NCI-H2227 treated with DMSO at 0.1 percent for 48 hours (cell line): Measurements from ENCODE around the gene WDR33.

Source experiments
- DNase-seq: peaks from one replicate; lab custom pipeline; 2025; lab: John Stamatoyannopoulos, UW

The WDR33 gene

GRCh38 chr2:127695491-127696472 is 115.2 kb downstream of the WDR33 start:
- peak; percentile 44 for DNase-seq

- DNase-seq = no peak
Observed at GRCh38 chr2:127694986-127695385, 116.0 kb downstream of the WDR33 start.

GRCh38 chr2:127690696-127691095 is 120.3 kb downstream of the WDR33 start:
- DNase-seq = no peak

DNA sequence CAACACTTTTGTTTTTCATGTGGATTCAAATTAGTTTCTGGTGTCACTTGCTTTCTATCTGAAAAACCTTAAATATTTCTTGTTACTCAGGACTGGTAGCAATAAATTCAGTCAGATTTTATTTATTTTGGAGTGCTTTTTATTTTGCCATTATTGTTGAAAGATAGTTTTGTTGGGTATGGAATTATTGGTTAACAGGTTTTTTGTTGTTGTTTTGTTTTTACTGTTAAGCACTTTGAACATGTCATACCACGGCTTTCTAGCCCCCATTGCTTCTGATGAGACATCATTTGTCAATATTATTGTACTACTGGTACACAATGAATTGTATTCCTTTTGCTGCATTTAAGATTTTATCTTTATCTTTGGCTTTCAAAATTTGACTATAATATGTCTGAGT is 122.6 kb downstream of the WDR33 start:
- DNase-seq = no peak

- no peak for DNase-seq
Observed at GRCh38 chr2:127685410-127686080, 125.4 kb downstream of the WDR33 start.

DNA sequence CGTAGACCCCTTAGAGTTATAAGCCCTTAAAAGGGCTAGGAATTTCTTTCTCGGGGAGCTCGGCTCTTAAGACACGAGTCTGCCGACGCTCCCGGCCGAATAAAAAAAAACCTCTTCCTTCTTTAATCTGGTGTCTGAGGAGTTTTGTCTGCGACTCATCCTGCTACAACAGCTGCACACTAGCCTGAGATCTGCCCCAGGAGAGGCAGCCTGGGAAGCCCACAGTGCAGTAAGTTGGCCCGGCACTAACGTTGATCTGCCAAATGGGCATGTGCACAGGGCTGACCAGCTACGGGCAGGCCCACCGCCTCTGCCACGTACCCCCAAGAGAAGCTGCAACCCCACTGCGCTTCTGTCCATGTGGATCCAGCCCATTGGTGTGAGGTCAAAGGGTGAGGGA is 127.2 kb downstream of the WDR33 start:
- DNase-seq = no peak

DNA sequence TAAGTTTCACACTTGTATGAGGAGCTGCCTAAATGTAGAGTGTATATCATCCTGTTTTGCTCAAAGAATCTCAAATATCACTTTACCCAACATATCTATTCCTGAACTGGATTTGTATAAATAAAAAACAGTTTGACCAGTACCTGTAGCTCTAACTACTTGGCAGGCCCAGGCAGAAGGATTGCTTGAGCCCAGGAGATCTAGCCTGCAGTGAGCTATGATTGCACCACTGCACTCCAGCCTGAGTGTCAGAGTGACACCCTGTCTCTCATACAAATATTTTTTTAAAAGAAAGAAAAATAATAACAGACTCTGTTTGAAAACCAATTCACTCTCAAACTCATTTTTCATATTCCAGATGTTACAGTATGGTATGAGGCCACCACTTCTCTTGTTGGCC is 127.9 kb downstream of the WDR33 start:
- no peak for DNase-seq

- DNase-seq = no peak
Observed at GRCh38 chr2:127681976-127682857, 128.8 kb downstream of the WDR33 start.

DNA sequence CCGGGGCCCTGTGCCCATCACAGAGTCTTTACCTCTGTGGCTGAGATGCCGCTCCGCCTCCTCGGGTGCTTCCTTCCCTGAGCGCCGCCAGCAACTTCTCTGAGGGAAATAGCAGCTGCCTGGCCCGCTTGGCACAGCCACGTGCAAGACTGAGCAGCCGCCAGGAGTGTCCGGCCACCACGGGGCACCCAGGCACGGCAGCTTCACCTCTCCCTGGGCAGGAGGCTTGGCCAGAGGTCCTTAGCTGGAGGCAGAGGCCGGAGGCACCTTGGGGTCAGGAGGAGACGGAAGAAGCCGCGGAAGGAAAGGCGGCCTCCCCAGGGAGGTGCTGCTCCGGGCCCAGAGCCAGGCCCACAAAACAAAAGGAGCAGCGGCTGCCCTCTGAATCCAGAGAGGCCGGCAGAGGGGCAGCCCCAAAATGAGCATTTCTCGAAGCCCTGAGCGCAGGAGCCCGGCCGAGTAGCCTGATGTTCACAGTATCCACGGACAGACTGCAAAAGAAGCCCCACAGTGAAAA is 129.6 kb downstream of the WDR33 start:
- DNase-seq = no peak

GRCh38 chr2:127680706-127681287 is 130.2 kb downstream of the WDR33 start:
- no peak for DNase-seq

- DNase-seq = no peak
Observed at GRCh38 chr2:127679680-127680361, 131.2 kb downstream of the WDR33 start.

- no peak for DNase-seq
Observed at GRCh38 chr2:127678991-127679390, 132.0 kb downstream of the WDR33 start.

DNA sequence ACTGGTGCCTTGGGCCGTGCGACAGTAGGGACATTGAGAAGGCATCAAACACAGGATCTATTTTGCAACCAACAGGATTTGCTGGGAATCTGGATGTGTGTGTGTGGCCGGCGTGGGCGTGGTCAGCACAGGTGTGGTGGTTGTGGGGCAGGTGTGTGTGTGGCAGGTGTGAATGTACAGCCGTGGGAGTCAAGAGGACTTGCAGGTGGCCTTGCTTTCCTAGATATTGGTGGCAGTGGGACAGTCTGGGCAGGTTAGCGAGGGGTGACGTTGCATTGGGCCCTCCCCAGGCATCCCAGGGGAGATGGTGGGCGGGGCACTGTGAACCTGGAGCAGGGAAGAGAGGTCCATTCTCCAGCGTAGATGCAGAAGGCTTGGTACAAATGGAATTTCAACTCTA is 132.4 kb downstream of the WDR33 start:
- no peak for DNase-seq

- no peak for DNase-seq
Observed at GRCh38 chr2:127676906-127677305, 134.1 kb downstream of the WDR33 start.

- DNase-seq = peak; percentile 34
Observed at GRCh38 chr2:127675331-127676261, 135.4 kb downstream of the WDR33 start, which contains the start of gene LIMS2. Gene LIMS2 (minus strand): TSS chr2:127675530. CDS start chr2:127675024, 506 bp downstream.

DNA sequence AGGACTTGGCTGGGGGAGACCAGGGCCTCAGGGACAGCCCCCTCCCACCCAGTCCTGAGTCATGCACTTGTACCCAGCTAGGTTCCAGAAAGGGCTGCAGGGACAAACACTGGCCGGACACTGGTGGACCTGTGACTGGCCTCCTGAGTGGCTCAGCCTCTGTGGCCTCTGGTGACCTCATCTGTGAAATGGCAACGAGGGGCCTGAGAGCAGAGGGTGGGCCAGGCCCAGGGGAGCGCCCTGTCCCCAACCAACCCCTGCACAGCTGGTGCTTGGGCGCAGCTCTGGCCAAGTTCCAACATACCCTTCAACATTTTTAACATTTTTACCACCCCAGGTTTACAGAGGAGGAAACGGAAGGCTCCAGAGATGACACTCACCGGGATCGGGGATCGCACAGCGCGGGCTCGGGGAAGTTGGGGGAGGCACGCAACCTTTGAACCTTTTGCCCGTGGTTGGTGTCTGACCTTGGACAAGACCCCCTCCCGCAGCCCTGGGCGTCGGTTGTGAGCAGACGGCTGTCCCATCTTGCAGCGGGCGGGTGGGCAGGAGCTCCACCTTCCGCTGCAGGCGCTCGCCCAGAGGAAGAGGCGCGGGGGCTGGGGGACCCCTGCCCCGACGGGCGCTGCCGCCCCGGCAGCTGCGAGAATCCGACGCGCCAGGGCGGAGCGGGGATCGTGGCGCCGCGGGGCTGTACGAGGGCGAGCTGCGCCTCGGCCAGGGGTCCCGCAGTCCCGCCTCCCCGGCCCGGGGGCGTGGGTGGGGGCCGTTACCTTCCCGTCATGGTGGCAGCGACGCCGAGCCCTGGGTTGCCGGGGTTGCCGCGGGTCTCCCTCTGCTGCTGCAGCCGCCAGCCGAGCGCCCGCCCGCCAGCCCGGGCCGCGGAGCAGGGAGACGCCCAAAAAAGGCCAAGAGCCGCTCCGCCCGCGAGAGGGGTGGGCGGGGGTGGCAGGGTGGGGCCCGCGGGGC is 136.4 kb downstream of the WDR33 start:
- DNase-seq = no peak

DNA sequence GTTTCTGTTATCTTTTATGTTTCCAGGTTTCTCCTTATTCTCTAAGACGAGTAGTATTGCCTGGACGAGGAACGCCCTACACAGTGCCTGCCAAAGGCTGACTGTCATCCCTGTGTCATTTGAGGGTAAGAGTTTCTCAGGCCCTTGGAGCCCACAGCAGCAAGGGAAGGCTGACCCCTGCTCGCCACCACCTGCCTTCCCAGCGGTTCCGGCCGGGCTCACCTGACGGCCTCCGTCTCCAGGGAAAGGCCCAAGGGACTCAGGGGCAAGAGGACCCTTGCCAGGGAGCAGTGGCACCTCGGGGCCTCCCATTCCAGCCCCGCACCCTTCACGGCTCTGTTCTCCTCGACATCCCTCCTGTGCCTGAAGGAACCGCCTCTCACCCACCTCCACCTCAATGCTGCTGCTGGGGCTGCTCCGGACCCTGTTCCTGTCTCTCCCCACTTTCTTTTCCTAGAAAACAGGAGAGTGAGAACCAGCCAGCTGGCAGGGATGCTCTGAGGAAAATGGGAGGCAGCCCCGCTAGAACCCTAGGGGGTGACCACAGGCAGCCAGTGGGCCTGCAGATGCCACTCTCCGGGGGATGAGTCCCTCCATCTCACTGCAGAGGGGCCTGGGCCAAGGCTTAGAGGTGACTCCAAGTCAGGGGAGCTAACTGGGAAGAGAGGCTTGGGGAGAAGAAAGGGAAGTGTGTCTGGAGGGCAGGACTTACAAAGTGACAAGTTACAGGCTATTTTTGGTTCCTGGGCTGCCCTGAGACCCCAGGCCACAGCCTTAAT is 137.5 kb downstream of the WDR33 start:
- DNase-seq = no peak
